ENCODE measurements around the gene WDR6.

The WDR6 gene

GRCh38 chr3:48985831-48986376 is 21.3 kb upstream of the WDR6 start:
- Histone ChIP-seq H4K91ac (ENCODE audit: low read length) (no peak overlapping the region), H3K23ac (ENCODE audit: low read length in 2 of 2) (no peak overlapping the region), H3K4ac (ENCODE audit: low read depth in 1 of 2, low read length in 2 of 2) (no peak overlapping the region), H3K18ac (ENCODE audit: low read depth in 1 of 2, low read length in 2 of 2) (no peak overlapping the region), H4K8ac (ENCODE audit: low read length) (no peak overlapping the region), H3K14ac (ENCODE audit: low read length in 2 of 2) (no peak overlapping the region), H2BK120ac (ENCODE audit: low read depth, low read length) (no peak overlapping the region), H2BK15ac (ENCODE audit: low read depth, poor library complexity, severe bottlenecking) (no peak overlapping the region), H3K4me1 (ENCODE audit: control insufficient read depth, insufficient read depth, low read depth, low read length) (peaks cover 21% of the 10 kb centered on the region), H3K27me3 (ENCODE audit: control insufficient read depth in 1 of 2, insufficient read depth in 1 of 2, low read length in 2 of 2) (no peaks in the 10 kb centered on the region), H3K4me2 (ENCODE audit: low read length, poor library complexity, severe bottlenecking) (no peak overlapping the region), H2AFZ (ENCODE audit: low read depth, low read length) (no peak overlapping the region), H2BK5ac (ENCODE audit: low read depth, low read length, poor library complexity, severe bottlenecking) (no peak overlapping the region), H2BK12ac (ENCODE audit: low read length in 2 of 2) (no peak overlapping the region), H3K79me1 (replicated peaks; ENCODE audit: low read length, poor library complexity, severe bottlenecking) (peaks cover 30% of the 10 kb centered on the region), H2AK5ac (ENCODE audit: low read length, severe bottlenecking) (peak overlapping the region; percentile 35), H3K36me3 (ENCODE audit: control insufficient read depth in 1 of 2, insufficient read depth in 2 of 2, low read depth in 1 of 2, low read length in 2 of 2) (peaks cover 47 to 59% of the 10 kb centered on the region in 2 experiments), H3K4me3 (ENCODE audit: insufficient read depth in 1 of 2, low read depth in 1 of 2, low read length in 2 of 2) (no peak overlapping the region), H3K27ac (ENCODE audit: low read length, poor library complexity, severe bottlenecking) (no peak overlapping the region), H3K9ac (ENCODE audit: low read length) (no peak overlapping the region), H3K9me3 (ENCODE audit: control insufficient read depth, low read length) (no peaks in the 10 kb centered on the region)
- 96% methylated on average over 7 of the region's 7 CpGs for WGBS
- no peak for DNase-seq

DNA sequence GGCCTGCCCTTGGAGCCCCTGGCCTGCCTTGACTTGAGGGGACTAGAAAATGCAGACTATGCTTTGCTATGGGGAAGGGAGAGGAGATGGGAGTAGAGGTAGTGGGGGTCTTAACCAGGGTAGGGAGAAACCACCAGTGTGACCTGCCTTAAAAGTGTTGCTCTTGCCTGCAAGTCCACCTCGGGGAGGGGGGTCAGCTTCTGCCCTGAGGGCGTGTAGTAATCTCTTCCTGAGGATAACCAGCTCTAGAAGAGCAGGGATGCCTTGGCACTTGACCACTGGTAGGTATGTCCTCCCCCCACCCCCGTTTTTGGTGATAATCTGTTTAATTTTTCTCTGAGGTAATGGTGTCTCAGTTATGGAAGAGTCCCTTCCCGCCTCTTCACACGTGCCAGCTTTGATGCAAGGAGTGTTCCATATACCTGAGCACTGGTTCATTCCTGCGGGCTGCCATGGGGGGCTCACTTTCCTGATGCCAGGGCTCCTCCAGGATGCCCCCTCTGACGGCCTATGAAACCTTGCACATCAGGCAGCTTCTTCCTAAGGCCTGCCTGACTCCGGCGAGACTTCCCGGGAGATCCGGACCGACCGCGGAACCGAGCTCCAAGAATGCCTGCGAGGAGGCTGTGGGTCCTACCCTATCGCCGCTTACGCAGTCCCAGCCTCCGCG is 17.9 kb upstream of the WDR6 start:
- peak overlapping the region; percentile 97 for H3K4me2 ChIP-seq (ENCODE audit: low read length, poor library complexity, severe bottlenecking)
- H2BK15ac ChIP-seq (ENCODE audit: low read depth, poor library complexity, severe bottlenecking) = peak overlapping the region; percentile 8
- no peaks in the 10 kb centered on the region for H3K27me3 ChIP-seq (ENCODE audit: control insufficient read depth in 1 of 2, insufficient read depth in 1 of 2, low read length in 2 of 2)
- peak overlapping the region in 1 of 2 experiments; percentile 40 for H2BK12ac ChIP-seq (ENCODE audit: low read length in 2 of 2)
- H3K79me1 ChIP-seq (replicated peaks; ENCODE audit: low read length, poor library complexity, severe bottlenecking) = peaks cover 31% of the 10 kb centered on the region
- WGBS = 9% methylated on average over 21 of the region's 21 CpGs
- peak overlapping the region; percentile 93 for H2AK5ac ChIP-seq (ENCODE audit: low read length, severe bottlenecking)
- H3K36me3 ChIP-seq (ENCODE audit: control insufficient read depth in 1 of 2, insufficient read depth in 2 of 2, low read depth in 1 of 2, low read length in 2 of 2) = peaks cover 27 to 29% of the 10 kb centered on the region in 2 experiments
- no peak overlapping the region for H2BK120ac ChIP-seq (ENCODE audit: low read depth, low read length)
- peak overlapping the region in 1 of 2 experiments; percentile 42 for H3K4ac ChIP-seq (ENCODE audit: low read depth in 1 of 2, low read length in 2 of 2)
- H4K8ac ChIP-seq (ENCODE audit: low read length) = peak overlapping the region; percentile 59
- H3K23ac ChIP-seq (ENCODE audit: low read length in 2 of 2) = no peak overlapping the region
- peak overlapping the region; percentile 25 for H4K91ac ChIP-seq (ENCODE audit: low read length)
- no peak overlapping the region for H3K14ac ChIP-seq (ENCODE audit: low read length in 2 of 2)
- H2BK5ac ChIP-seq (ENCODE audit: low read depth, low read length, poor library complexity, severe bottlenecking) = peak overlapping the region; percentile 9
- H3K27ac ChIP-seq (ENCODE audit: low read length, poor library complexity, severe bottlenecking) = peak overlapping the region; percentile 95
- peak overlapping the region; percentile 59 for H2AFZ ChIP-seq (ENCODE audit: low read depth, low read length)
- H3K4me1 ChIP-seq (ENCODE audit: control insufficient read depth, insufficient read depth, low read depth, low read length) = peaks cover 27% of the 10 kb centered on the region
- peak overlapping the region; percentile 87 to 92 for H3K4me3 ChIP-seq (ENCODE audit: insufficient read depth in 1 of 2, low read depth in 1 of 2, low read length in 2 of 2)
- peak overlapping the region; percentile 15 to 40 for H3K18ac ChIP-seq (ENCODE audit: low read depth in 1 of 2, low read length in 2 of 2)
- DNase-seq = peak; percentile 95
- H3K9me3 ChIP-seq (ENCODE audit: control insufficient read depth, low read length) = no peaks in the 10 kb centered on the region
- peak overlapping the region; percentile 98 for H3K9ac ChIP-seq (ENCODE audit: low read length)

DNA sequence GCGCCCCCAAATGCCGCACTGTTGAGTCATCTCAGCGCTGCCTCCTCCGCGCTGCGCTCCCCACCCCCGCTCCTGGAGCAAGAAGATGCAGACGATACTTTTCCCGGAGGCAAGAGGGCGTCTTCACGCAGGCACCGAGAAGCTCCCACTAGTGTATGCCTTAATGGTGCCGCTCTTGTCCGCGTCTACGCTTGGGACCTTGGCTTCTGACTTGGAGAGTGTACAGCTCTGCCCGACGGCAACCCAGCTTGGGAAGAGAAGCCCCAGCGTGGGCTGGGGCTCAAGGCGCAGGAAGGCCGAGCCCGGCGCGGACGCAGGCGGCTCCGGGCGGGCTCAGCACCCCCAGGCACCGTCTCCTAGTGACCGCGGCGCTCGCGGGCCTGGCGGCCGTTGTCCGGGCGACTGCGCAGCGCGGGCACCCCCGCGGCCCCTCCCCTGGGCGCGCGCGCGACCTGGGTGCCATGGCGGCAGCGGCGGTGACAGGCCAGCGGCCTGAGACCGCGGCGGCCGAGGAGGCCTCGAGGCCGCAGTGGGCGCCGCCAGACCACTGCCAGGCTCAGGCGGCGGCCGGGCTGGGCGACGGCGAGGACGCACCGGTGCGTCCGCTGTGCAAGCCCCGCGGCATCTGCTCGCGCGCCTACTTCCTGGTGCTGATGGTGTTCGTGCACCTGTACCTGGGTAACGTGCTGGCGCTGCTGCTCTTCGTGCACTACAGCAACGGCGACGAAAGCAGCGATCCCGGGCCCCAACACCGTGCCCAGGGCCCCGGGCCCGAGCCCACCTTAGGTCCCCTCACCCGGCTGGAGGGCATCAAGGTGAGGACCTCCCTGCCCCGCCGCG is 17.2 kb upstream of the WDR6 start, which contains the start of gene P4HTM:
TSS of gene P4HTM (plus strand) at position 446 of the 840 bp plus-strand sequence. CDS start at position 462, 16 bp downstream.
- peak within 1 kb of the TSS in 1 of 2 experiments; percentile 82 for H3K14ac ChIP-seq (ENCODE audit: low read length in 2 of 2)
- WGBS = 2% methylated on average over 59 of the region's 91 CpGs
- peak within 1 kb of the TSS; percentile 46 to 87 for H3K4ac ChIP-seq (ENCODE audit: low read depth in 1 of 2, low read length in 2 of 2)
- H4K8ac ChIP-seq (ENCODE audit: low read length) = peak within 1 kb of the TSS; percentile 93
- no peaks in the 10 kb centered on the region for H3K9me3 ChIP-seq (ENCODE audit: control insufficient read depth, low read length)
- peak within 1 kb of the TSS; percentile 91 for H2BK5ac ChIP-seq (ENCODE audit: low read depth, low read length, poor library complexity, severe bottlenecking)
- H3K4me1 ChIP-seq (ENCODE audit: control insufficient read depth, insufficient read depth, low read depth, low read length) = peaks cover 24% of the 10 kb centered on the region
- peak within 1 kb of the TSS; percentile 52 to 86 for H3K23ac ChIP-seq (ENCODE audit: low read length in 2 of 2)
- no peak for DNase-seq
- H2BK120ac ChIP-seq (ENCODE audit: low read depth, low read length) = peak within 1 kb of the TSS; percentile 51
- H3K36me3 ChIP-seq (ENCODE audit: control insufficient read depth in 1 of 2, insufficient read depth in 2 of 2, low read depth in 1 of 2, low read length in 2 of 2) = peaks cover 25 to 26% of the 10 kb centered on the region in 2 experiments
- peak within 1 kb of the TSS; percentile 70 to 82 for H2BK12ac ChIP-seq (ENCODE audit: low read length in 2 of 2)
- peak within 1 kb of the TSS; percentile 95 for H3K27ac ChIP-seq (ENCODE audit: low read length, poor library complexity, severe bottlenecking)
- H3K18ac ChIP-seq (ENCODE audit: low read depth in 1 of 2, low read length in 2 of 2) = peak within 1 kb of the TSS; percentile 78 to 95
- H3K27me3 ChIP-seq (ENCODE audit: control insufficient read depth in 1 of 2, insufficient read depth in 1 of 2, low read length in 2 of 2) = no peaks in the 10 kb centered on the region
- peak within 1 kb of the TSS; percentile 78 for H2BK15ac ChIP-seq (ENCODE audit: low read depth, poor library complexity, severe bottlenecking)
- H3K4me3 ChIP-seq (ENCODE audit: insufficient read depth in 1 of 2, low read depth in 1 of 2, low read length in 2 of 2) = peak within 1 kb of the TSS; percentile 87 to 92
- peaks cover 32% of the 10 kb centered on the region for H3K79me1 ChIP-seq (replicated peaks; ENCODE audit: low read length, poor library complexity, severe bottlenecking)
- H2AFZ ChIP-seq (ENCODE audit: low read depth, low read length) = peak within 1 kb of the TSS; percentile 96
- peak within 1 kb of the TSS; percentile 90 for H4K91ac ChIP-seq (ENCODE audit: low read length)
- H3K4me2 ChIP-seq (ENCODE audit: low read length, poor library complexity, severe bottlenecking) = peak within 1 kb of the TSS; percentile 97
- peak within 1 kb of the TSS; percentile 98 for H3K9ac ChIP-seq (ENCODE audit: low read length)
- H2AK5ac ChIP-seq (ENCODE audit: low read length, severe bottlenecking) = peak within 1 kb of the TSS; percentile 93
